GM12878 (cell line): ENCODE data around the gene MICAL3. TPM values are rescaled to one million over a fixed set of nuclear protein-coding genes. Genes with fewer than 3 reads are reported as not detected.

ENCODE experiments used
- DPF2 ChIP-seq: fragments of 450-650 bp; IDR thresholded peaks from 2 replicates; pipeline ENCODE4 v1.6.1; 2017; ENCODE audit warnings: mild to moderate bottlenecking
- EED ChIP-seq: sonication (generic); IDR thresholded peaks from 2 replicates; pipeline ENCODE4 v1.6.1; 2016; ENCODE audit warnings: antibody characterized with exemption, low read depth
- GABPA ChIP-seq: IDR thresholded peaks from 2 replicates; pipeline ENCODE4 v1.6.1; 2014; ENCODE audit warnings: antibody characterized with exemption, low read depth, mild to moderate bottlenecking, inconsistent platforms
- HDGF ChIP-seq: fragments of 450-650 bp; IDR thresholded peaks from 2 replicates; pipeline ENCODE4 v1.6.1; 2016; ENCODE audit warnings: antibody characterized with exemption
- KAT2A ChIP-seq: conservative IDR thresholded peaks from 2 replicates; pipeline ENCODE4 v1.6.1; 2011; ENCODE audit warnings: low read depth, low read length; ENCODE audit not compliant: control insufficient read depth
- KDM1A ChIP-seq: fragments of 200-600 bp; sonication (generic); IDR thresholded peaks from 2 replicates; pipeline ENCODE4 v1.6.1; 2016; ENCODE audit warnings: borderline replicate concordance
- MEF2A ChIP-seq: IDR thresholded peaks from 2 replicates; pipeline ENCODE4 v1.6.1; 2011; ENCODE audit warnings: low read depth, mild to moderate bottlenecking, low read length, moderate library complexity; ENCODE audit not compliant: insufficient read depth
- MTA2 ChIP-seq: fragments of 450-650 bp; IDR thresholded peaks from 2 replicates; pipeline ENCODE4 v1.6.1; 2016; ENCODE audit warnings: low read depth, mild to moderate bottlenecking, moderate library complexity
- NFXL1 ChIP-seq: fragments of 450-650 bp; IDR thresholded peaks from 2 replicates; pipeline ENCODE4 v1.6.1; 2017; ENCODE audit warnings: antibody characterized with exemption, mild to moderate bottlenecking, borderline replicate concordance
- NR2C2 ChIP-seq: IDR thresholded peaks from 2 replicates; pipeline ENCODE4 v1.6.1; 2011; ENCODE audit warnings: borderline replicate concordance, low read depth; ENCODE audit not compliant: control insufficient read depth, insufficient read length
- PAX5 ChIP-seq: IDR thresholded peaks from 2 replicates; pipeline ENCODE4 v1.6.1; 2011; ENCODE audit warnings: low read depth, low read length, borderline replicate concordance
- RAD21 ChIP-seq: IDR thresholded peaks from 2 replicates; pipeline ENCODE4 v1.6.1; 2011; ENCODE audit warnings: mild to moderate bottlenecking, low read depth, low read length, moderate library complexity; ENCODE audit not compliant: insufficient read depth
- RCOR1 ChIP-seq: conservative IDR thresholded peaks from 2 replicates; pipeline ENCODE4 v1.6.1; 2012; ENCODE audit warnings: low read depth, low read length, improper control_type of control experiment
- RELA ChIP-seq: fragments of 450-650 bp; IDR thresholded peaks from 2 replicates; pipeline ENCODE4 v1.8.0; 2014; ENCODE audit warnings: borderline replicate concordance; ENCODE audit not compliant: partially characterized antibody
- SIX5 ChIP-seq: IDR thresholded peaks from 2 replicates; pipeline ENCODE4 v1.6.1; 2011; ENCODE audit warnings: mild to moderate bottlenecking, low read depth, low read length, moderate library complexity; ENCODE audit not compliant: severe bottlenecking
- YBX1 ChIP-seq: fragments of 450-650 bp; IDR thresholded peaks from 2 replicates; pipeline ENCODE4 v1.6.1; 2016; ENCODE audit warnings: antibody characterized with exemption
- polyA plus RNA-seq, 11 experiments: library from polyadenylated mRNA; depleted of rRNA in 4 of 11; unstranded in 6 of 11; stranded (reverse) in 5 of 11; fragments of >200 nt; fragmentation: Nextera tagmentation in 4 of 11; fragmentation: Illumina TruSeq in 1 of 11; extraction: Ambion mirVana in 4 of 11; extraction: Trizol in 1 of 11; gene quantifications; 1 replicate in 1 of 11; 2 replicates in 10 of 11; pipeline versions ENCODE4 v1.2.1 to v1.2.3, GENCODE V29; 2011 to 2016; ENCODE audit warnings: inconsistent platforms in 2 of 11, missing spikeins in 2 of 11, low read depth in 1 of 11
- total RNA-seq, 4 experiments: library from RNA; depleted of rRNA in 3 of 4; stranded (reverse); fragments of >200 nt in 3 of 4; fragmentation: Illumina TruSeq in 1 of 4; extraction: Trizol in 1 of 4; gene quantifications; 2 replicates each; pipeline versions ENCODE4 v1.2.1 to v1.2.3, GENCODE V29; 2013 to 2021
- TF ChIP-seq, protein P1 (sequence below): fragments of 450-650 bp; IDR thresholded peaks from 2 replicates; pipeline ENCODE4 v1.6.1; 2014; ENCODE audit warnings: mild to moderate bottlenecking
- TF ChIP-seq, protein P2 (sequence below): fragments of 450-650 bp; IDR thresholded peaks from 2 replicates; pipeline ENCODE4 v1.6.1; 2016; ENCODE audit warnings: mild to moderate bottlenecking, moderate library complexity, borderline replicate concordance
- TF ChIP-seq, protein P3 (sequence below): IDR thresholded peaks from 2 replicates; pipeline ENCODE4 v1.6.1; 2011; ENCODE audit warnings: borderline replicate concordance, low read depth, mild to moderate bottlenecking, moderate library complexity, low read length; ENCODE audit not compliant: insufficient read depth, poor library complexity, severe bottlenecking
- TF ChIP-seq, protein P4 (sequence below): fragments of 450-650 bp; conservative IDR thresholded peaks from 2 replicates; pipeline ENCODE4 v1.6.1; 2017; ENCODE audit warnings: mild to moderate bottlenecking, moderate library complexity
- TF ChIP-seq, protein P5 (sequence below): fragments of 450-650 bp; IDR thresholded peaks from 2 replicates; pipeline ENCODE4 v1.6.1; 2016; ENCODE audit warnings: mild to moderate bottlenecking

The MICAL3 gene
- total and polyA plus RNA-seq, 10 of the 15 experiments (the other 5 are each of a cell fraction or from before 2014, with no cell fraction given) = 2.6 to 92.2 (median 24.0) TPM

DNA sequence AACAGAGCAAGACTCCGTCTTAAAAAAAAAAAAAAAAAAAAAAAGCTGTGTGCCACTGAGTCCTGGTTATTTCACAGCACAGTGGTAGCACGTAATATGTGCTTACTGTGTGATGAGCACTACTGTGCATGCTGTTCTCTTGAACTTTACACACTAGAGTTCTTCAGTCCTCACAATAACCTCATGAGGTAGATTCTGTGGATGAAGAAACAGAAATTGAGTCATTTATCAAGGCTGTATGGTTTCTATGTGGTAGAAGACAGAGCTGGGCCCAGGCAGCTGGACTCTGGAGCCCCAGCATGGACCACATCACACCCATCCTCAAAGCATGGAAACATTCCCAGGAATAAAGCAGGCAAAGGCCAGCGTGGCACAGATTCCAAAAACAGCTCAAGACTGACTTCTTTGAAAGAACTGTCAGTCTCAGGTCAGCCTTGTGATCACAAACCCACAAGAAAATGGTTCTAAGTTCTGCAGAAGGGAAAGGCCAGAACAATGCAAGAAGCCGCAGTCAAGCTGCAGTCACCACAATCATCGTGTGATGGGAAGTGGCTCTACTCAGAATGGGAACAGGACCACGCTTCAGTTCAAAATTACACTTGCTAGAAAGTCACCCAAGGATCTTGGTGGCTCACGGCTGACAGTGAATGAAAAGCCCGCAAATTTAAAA, 49.5 kb downstream of the MICAL3 start (continued):
- TF ChIP-seq MTA2 (peak; percentile 76), KAT2A (no peak), EED (peak; percentile 96), DPF2 (peak; percentile 62), GABPA (no peak), MEF2A (no peak), RCOR1 (no peak), NR2C2 (no peak), PAX5 (peak; percentile 89), RAD21 (no peak), NFXL1 (no peak), SIX5 (no peak), HDGF (no peak), KDM1A (no peak), YBX1 (no peak), RELA (peak; percentile 63)
- TF ChIP-seq, protein P1, sequence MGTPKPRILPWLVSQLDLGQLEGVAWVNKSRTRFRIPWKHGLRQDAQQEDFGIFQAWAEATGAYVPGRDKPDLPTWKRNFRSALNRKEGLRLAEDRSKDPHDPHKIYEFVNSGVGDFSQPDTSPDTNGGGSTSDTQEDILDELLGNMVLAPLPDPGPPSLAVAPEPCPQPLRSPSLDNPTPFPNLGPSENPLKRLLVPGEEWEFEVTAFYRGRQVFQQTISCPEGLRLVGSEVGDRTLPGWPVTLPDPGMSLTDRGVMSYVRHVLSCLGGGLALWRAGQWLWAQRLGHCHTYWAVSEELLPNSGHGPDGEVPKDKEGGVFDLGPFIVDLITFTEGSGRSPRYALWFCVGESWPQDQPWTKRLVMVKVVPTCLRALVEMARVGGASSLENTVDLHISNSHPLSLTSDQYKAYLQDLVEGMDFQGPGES = no peak
- TF ChIP-seq, protein P2, sequence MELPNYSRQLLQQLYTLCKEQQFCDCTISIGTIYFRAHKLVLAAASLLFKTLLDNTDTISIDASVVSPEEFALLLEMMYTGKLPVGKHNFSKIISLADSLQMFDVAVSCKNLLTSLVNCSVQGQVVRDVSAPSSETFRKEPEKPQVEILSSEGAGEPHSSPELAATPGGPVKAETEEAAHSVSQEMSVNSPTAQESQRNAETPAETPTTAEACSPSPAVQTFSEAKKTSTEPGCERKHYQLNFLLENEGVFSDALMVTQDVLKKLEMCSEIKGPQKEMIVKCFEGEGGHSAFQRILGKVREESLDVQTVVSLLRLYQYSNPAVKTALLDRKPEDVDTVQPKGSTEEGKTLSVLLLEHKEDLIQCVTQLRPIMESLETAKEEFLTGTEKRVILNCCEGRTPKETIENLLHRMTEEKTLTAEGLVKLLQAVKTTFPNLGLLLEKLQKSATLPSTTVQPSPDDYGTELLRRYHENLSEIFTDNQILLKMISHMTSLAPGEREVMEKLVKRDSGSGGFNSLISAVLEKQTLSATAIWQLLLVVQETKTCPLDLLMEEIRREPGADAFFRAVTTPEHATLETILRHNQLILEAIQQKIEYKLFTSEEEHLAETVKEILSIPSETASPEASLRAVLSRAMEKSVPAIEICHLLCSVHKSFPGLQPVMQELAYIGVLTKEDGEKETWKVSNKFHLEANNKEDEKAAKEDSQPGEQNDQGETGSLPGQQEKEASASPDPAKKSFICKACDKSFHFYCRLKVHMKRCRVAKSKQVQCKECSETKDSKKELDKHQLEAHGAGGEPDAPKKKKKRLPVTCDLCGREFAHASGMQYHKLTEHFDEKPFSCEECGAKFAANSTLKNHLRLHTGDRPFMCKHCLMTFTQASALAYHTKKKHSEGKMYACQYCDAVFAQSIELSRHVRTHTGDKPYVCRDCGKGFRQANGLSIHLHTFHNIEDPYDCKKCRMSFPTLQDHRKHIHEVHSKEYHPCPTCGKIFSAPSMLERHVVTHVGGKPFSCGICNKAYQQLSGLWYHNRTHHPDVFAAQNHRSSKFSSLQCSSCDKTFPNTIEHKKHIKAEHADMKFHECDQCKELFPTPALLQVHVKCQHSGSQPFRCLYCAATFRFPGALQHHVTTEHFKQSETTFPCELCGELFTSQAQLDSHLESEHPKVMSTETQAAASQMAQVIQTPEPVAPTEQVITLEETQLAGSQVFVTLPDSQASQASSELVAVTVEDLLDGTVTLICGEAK = no peak
- TF ChIP-seq, protein P3, sequence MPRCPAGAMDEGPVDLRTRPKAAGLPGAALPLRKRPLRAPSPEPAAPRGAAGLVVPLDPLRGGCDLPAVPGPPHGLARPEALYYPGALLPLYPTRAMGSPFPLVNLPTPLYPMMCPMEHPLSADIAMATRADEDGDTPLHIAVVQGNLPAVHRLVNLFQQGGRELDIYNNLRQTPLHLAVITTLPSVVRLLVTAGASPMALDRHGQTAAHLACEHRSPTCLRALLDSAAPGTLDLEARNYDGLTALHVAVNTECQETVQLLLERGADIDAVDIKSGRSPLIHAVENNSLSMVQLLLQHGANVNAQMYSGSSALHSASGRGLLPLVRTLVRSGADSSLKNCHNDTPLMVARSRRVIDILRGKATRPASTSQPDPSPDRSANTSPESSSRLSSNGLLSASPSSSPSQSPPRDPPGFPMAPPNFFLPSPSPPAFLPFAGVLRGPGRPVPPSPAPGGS = peak; percentile 84
- TF ChIP-seq, protein P4, sequence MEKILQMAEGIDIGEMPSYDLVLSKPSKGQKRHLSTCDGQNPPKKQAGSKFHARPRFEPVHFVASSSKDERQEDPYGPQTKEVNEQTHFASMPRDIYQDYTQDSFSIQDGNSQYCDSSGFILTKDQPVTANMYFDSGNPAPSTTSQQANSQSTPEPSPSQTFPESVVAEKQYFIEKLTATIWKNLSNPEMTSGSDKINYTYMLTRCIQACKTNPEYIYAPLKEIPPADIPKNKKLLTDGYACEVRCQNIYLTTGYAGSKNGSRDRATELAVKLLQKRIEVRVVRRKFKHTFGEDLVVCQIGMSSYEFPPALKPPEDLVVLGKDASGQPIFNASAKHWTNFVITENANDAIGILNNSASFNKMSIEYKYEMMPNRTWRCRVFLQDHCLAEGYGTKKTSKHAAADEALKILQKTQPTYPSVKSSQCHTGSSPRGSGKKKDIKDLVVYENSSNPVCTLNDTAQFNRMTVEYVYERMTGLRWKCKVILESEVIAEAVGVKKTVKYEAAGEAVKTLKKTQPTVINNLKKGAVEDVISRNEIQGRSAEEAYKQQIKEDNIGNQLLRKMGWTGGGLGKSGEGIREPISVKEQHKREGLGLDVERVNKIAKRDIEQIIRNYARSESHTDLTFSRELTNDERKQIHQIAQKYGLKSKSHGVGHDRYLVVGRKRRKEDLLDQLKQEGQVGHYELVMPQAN = no peak
- TF ChIP-seq, protein P5, sequence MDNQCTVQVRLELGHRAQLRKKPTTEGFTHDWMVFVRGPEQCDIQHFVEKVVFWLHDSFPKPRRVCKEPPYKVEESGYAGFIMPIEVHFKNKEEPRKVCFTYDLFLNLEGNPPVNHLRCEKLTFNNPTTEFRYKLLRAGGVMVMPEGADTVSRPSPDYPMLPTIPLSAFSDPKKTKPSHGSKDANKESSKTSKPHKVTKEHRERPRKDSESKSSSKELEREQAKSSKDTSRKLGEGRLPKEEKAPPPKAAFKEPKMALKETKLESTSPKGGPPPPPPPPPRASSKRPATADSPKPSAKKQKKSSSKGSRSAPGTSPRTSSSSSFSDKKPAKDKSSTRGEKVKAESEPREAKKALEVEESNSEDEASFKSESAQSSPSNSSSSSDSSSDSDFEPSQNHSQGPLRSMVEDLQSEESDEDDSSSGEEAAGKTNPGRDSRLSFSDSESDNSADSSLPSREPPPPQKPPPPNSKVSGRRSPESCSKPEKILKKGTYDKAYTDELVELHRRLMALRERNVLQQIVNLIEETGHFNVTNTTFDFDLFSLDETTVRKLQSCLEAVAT = peak; percentile 50; the same call in 1 of the 2 replicates
